Renal cortical epithelial cell (primary cell): ENCODE data around the gene DAPP1. TPM values are rescaled to one million over a fixed set of nuclear protein-coding genes. Genes with fewer than 3 reads are reported as not detected.

Experiments
- DNase-seq: peaks from one replicate; pipeline ENCODE4 v3.0.0-alpha.2; 2011; ENCODE audit warnings: low read depth
- total RNA-seq: library from RNA; depleted of rRNA; stranded (reverse); fragments of >200 nt; gene quantifications from 2 replicates; pipeline ENCODE4 v1.2.3, GENCODE V29; 2014

Gene DAPP1
- total RNA-seq, 1 donor from 2014 or later: 3.4 TPM

DNA sequence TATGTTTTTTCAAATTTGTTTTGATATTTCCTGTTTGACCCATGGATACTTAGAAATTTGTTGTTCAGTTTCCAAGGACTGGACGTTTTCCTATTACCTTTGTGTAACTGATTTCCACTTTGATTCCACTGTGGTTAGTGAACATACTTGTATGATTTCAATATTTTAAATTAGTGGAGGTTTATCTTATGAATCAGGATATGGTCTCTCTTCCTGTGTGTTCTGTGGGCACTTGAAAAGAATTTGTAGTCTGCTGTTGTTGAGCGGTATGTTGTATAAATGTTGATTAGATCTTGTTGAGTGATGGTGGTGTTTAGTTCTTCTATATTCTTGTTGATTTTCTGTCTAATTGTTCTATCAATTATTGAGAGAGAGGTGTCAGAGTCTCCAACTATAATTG is 98.8 kb downstream of the DAPP1 start:
- no peak for DNase-seq

DNA sequence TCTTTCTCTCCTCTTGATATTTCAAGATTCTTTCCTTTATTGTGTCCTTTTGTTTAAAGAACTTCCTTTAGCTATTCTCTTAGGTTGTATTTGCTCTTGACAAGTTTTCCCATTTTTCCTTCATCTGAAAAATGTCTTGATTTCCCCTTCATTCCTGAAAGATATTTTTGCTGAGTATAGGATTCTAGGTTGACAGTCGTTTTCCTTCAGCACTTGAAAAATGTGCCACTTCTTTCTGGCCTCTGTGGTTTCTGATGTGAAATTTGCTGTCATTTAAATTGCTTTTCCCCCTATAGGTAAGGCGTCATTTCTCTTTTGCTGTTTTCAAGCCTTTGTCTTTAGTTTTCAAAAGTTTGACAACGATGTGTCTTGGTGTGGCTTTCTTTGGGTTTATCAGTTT is 100.9 kb downstream of the DAPP1 start:
- DNase-seq: no peak

DNA sequence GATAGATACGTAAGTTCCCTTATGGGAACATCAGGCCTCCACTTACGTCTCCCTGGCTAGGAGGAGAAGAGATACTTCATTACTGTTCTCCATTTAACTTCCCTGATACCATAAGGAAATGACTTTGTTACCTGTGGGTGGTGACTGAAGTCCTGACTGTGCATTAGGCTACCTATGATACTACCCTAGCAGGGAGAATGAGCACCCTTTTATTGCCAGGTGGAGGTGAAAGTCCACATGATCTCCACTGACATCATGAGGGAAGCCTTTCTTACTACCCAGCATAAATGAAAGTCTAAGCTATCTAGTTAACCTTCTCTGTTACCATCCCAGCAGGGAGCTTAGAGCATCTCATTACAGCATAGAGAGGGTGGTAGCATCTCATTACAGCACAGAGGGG is 102.0 kb downstream of the DAPP1 start:
- DNase-seq: no peak

Other genes starting within 250 kb of the DAPP1 start
- 0.17 TPM in 1 of 2 replicates, not detected in the other for gene MTTP, start 242.0 kb upstream of the DAPP1 start, total RNA-seq
- 0.05 TPM in 1 of 2 replicates, not detected in the other for gene C4orf54, start 159.0 kb upstream of the DAPP1 start, total RNA-seq
- 93.8 and 117 TPM in 2 replicates for gene LAMTOR3, start 77.6 kb downstream of the DAPP1 start, total RNA-seq
- gene DNAJB14, start 129.8 kb downstream of the DAPP1 start, total RNA-seq: 44.5 and 51.8 TPM in 2 replicates
- gene H2AZ1, start 133.4 kb downstream of the DAPP1 start, total RNA-seq: 74.3 and 253 TPM in 2 replicates